ENCODE data around the gene ZFP62.

ZFP62 gene

DNA sequence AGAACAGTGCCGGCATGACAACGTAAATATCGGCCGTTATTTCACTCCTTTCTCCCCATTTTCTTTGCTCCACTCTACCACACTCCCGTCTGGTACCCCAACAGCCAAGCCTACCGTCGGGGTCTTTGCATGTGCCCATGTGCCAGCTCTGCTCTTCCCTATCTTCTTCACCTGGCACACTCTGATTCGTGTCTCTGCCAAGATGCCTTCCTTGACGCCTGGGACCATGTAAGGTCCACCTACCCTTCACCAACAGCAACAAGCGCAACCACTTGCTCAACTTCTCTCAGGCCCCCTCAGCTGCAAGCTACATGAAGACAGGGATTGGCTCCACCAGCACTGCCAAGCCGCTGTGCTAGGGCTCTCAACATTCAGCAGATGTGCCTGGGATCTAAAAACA is 62.9 kb downstream of the ZFP62 start:
- CTCF ChIA-PET: interaction anchor here (1.0 kb wide), 1 partner anchor 34 kb away, joined by 3 read pairs; no protein-coding TSS in a partner anchor
- POLR2A ChIA-PET: no interaction called here

More for the DNA sequence above, 62.9 kb downstream of the ZFP62 start:
- DNase-seq (ENCODE audit: extremely low spot score): no peak
- TF ChIP-seq CTCF (IDR thresholded peaks at IDR 0.05; ENCODE audit: control extremely low read depth, extremely low read depth, low read depth, missing control alignments): no peak
